ENCODE data around the gene EMID1.

Gene EMID1

GRCh38 chr22:29206372-29207242, 911 bp downstream of the EMID1 start:
- H3K27ac ChIP-seq (ENCODE audit: low read depth, low read length): no peak overlapping the region

GRCh38 chr22:29207243-29207550, 1.5 kb downstream of the EMID1 start:
- Histone ChIP-seq H3K9ac (ENCODE audit: low read length) (no peak overlapping the region), H3K4me3 (ENCODE audit: low read depth in 1 of 2, low read length in 2 of 2) (no peak overlapping the region), H3K4me1 (ENCODE audit: insufficient read depth, low read length) (peaks cover 9% of the 10 kb centered on the region), H3K9me3 (ENCODE audit: low read length) (no peaks in the 10 kb centered on the region), H3K27ac (ENCODE audit: low read depth, low read length) (no peak overlapping the region), H3K36me3 (ENCODE audit: insufficient read depth, low read length) (no peaks in the 10 kb centered on the region), H3K27me3 (ENCODE audit: control insufficient read depth in 1 of 2, insufficient read depth in 2 of 2, low read length in 2 of 2) (no peaks in the 10 kb centered on the region)

More at GRCh38 chr22:29206372-29207242, 911 bp downstream of the EMID1 start:
- peak overlapping the region; percentile 61 to 65 for H3K4me3 ChIP-seq (ENCODE audit: low read depth in 1 of 2, low read length in 2 of 2)
- no peaks in the 10 kb centered on the region for H3K27me3 ChIP-seq (ENCODE audit: control insufficient read depth in 1 of 2, insufficient read depth in 2 of 2, low read length in 2 of 2)
- H3K9me3 ChIP-seq (ENCODE audit: low read length): no peaks in the 10 kb centered on the region
- no peak overlapping the region for H3K9ac ChIP-seq (ENCODE audit: low read length)
- peaks cover 9% of the 10 kb centered on the region for H3K4me1 ChIP-seq (ENCODE audit: insufficient read depth, low read length)
- H3K36me3 ChIP-seq (ENCODE audit: insufficient read depth, low read length): no peaks in the 10 kb centered on the region

GRCh38 chr22:29207562-29208501, 2.1 kb downstream of the EMID1 start:
- no peak overlapping the region for H3K27ac ChIP-seq (ENCODE audit: low read depth, low read length)

GRCh38 chr22:29208502-29208862, 2.8 kb downstream of the EMID1 start:
- Histone ChIP-seq H3K9ac (ENCODE audit: low read length) (no peak overlapping the region), H3K27me3 (ENCODE audit: control insufficient read depth in 1 of 2, insufficient read depth in 2 of 2, low read length in 2 of 2) (no peaks in the 10 kb centered on the region), H3K4me3 (ENCODE audit: low read depth in 1 of 2, low read length in 2 of 2) (no peak overlapping the region), H3K4me1 (ENCODE audit: insufficient read depth, low read length) (peaks cover 9% of the 10 kb centered on the region), H3K9me3 (ENCODE audit: low read length) (no peaks in the 10 kb centered on the region), H3K27ac (ENCODE audit: low read depth, low read length) (no peak overlapping the region), H3K36me3 (ENCODE audit: insufficient read depth, low read length) (no peaks in the 10 kb centered on the region)

More at GRCh38 chr22:29207562-29208501, 2.1 kb downstream of the EMID1 start:
- Histone ChIP-seq H3K36me3 (ENCODE audit: insufficient read depth, low read length) (no peaks in the 10 kb centered on the region), H3K27me3 (ENCODE audit: control insufficient read depth in 1 of 2, insufficient read depth in 2 of 2, low read length in 2 of 2) (no peaks in the 10 kb centered on the region), H3K4me1 (ENCODE audit: insufficient read depth, low read length) (peaks cover 9% of the 10 kb centered on the region), H3K9ac (ENCODE audit: low read length) (no peak overlapping the region), H3K4me3 (ENCODE audit: low read depth in 1 of 2, low read length in 2 of 2) (no peak overlapping the region), H3K9me3 (ENCODE audit: low read length) (no peaks in the 10 kb centered on the region)

- Histone ChIP-seq H3K36me3 (ENCODE audit: insufficient read depth, low read length) (no peaks in the 10 kb centered on the region), H3K4me3 (ENCODE audit: low read depth in 1 of 2, low read length in 2 of 2) (no peak overlapping the region)
Measured at GRCh38 chr22:29208879-29209623, 3.4 kb downstream of the EMID1 start.

GRCh38 chr22:29209624-29209929, 3.9 kb downstream of the EMID1 start:
- H3K9ac ChIP-seq (ENCODE audit: low read length): no peak overlapping the region
- no peaks in the 10 kb centered on the region for H3K9me3 ChIP-seq (ENCODE audit: low read length)
- H3K27ac ChIP-seq (ENCODE audit: low read depth, low read length): no peak overlapping the region
- H3K4me3 ChIP-seq (ENCODE audit: low read depth in 1 of 2, low read length in 2 of 2): no peak overlapping the region
- H3K36me3 ChIP-seq (ENCODE audit: insufficient read depth, low read length): no peaks in the 10 kb centered on the region
- H3K4me1 ChIP-seq (ENCODE audit: insufficient read depth, low read length): peaks cover 9% of the 10 kb centered on the region
- H3K27me3 ChIP-seq (ENCODE audit: control insufficient read depth in 1 of 2, insufficient read depth in 2 of 2, low read length in 2 of 2): no peaks in the 10 kb centered on the region

More at GRCh38 chr22:29208879-29209623, 3.4 kb downstream of the EMID1 start:
- Histone ChIP-seq H3K9me3 (ENCODE audit: low read length) (no peaks in the 10 kb centered on the region), H3K4me1 (ENCODE audit: insufficient read depth, low read length) (peaks cover 9% of the 10 kb centered on the region), H3K9ac (ENCODE audit: low read length) (no peak overlapping the region), H3K27me3 (ENCODE audit: control insufficient read depth in 1 of 2, insufficient read depth in 2 of 2, low read length in 2 of 2) (no peaks in the 10 kb centered on the region), H3K27ac (ENCODE audit: low read depth, low read length) (no peak overlapping the region)

GRCh38 chr22:29211066-29211465, 5.4 kb downstream of the EMID1 start:
- no peaks in the 10 kb centered on the region for H3K27me3 ChIP-seq (ENCODE audit: control insufficient read depth in 1 of 2, insufficient read depth in 2 of 2, low read length in 2 of 2)
- no peak overlapping the region for H3K9ac ChIP-seq (ENCODE audit: low read length)
- H3K4me1 ChIP-seq (ENCODE audit: insufficient read depth, low read length): peaks cover 5% of the 10 kb centered on the region
- no peak overlapping the region for H3K27ac ChIP-seq (ENCODE audit: low read depth, low read length)
- no peaks in the 10 kb centered on the region for H3K36me3 ChIP-seq (ENCODE audit: insufficient read depth, low read length)
- H3K4me3 ChIP-seq (ENCODE audit: low read depth in 1 of 2, low read length in 2 of 2): no peak overlapping the region
- no peaks in the 10 kb centered on the region for H3K9me3 ChIP-seq (ENCODE audit: low read length)

- Histone ChIP-seq H3K4me3 (ENCODE audit: low read depth in 1 of 2, low read length in 2 of 2) (no peak overlapping the region), H3K36me3 (ENCODE audit: insufficient read depth, low read length) (no peaks in the 10 kb centered on the region), H3K27me3 (ENCODE audit: control insufficient read depth in 1 of 2, insufficient read depth in 2 of 2, low read length in 2 of 2) (no peaks in the 10 kb centered on the region), H3K27ac (ENCODE audit: low read depth, low read length) (no peak overlapping the region), H3K9ac (ENCODE audit: low read length) (no peak overlapping the region), H3K9me3 (ENCODE audit: low read length) (no peaks in the 10 kb centered on the region), H3K4me1 (ENCODE audit: insufficient read depth, low read length) (peaks cover 1% of the 10 kb centered on the region)
Measured at GRCh38 chr22:29211466-29211865, 5.8 kb downstream of the EMID1 start.

- no peaks in the 10 kb centered on the region for H3K9me3 ChIP-seq (ENCODE audit: low read length)
- no peak overlapping the region for H3K27ac ChIP-seq (ENCODE audit: low read depth, low read length)
- no peaks in the 10 kb centered on the region for H3K36me3 ChIP-seq (ENCODE audit: insufficient read depth, low read length)
- H3K4me1 ChIP-seq (ENCODE audit: insufficient read depth, low read length): no peaks in the 10 kb centered on the region
- no peak overlapping the region for H3K4me3 ChIP-seq (ENCODE audit: low read depth in 1 of 2, low read length in 2 of 2)
- no peaks in the 10 kb centered on the region for H3K27me3 ChIP-seq (ENCODE audit: control insufficient read depth in 1 of 2, insufficient read depth in 2 of 2, low read length in 2 of 2)
- no peak overlapping the region for H3K9ac ChIP-seq (ENCODE audit: low read length)
Measured at GRCh38 chr22:29212743-29213142, 7.0 kb downstream of the EMID1 start.

- Histone ChIP-seq H3K4me1 (ENCODE audit: insufficient read depth, low read length) (no peaks in the 10 kb centered on the region), H3K27ac (ENCODE audit: low read depth, low read length) (no peak overlapping the region), H3K4me3 (ENCODE audit: low read depth in 1 of 2, low read length in 2 of 2) (no peak overlapping the region), H3K27me3 (ENCODE audit: control insufficient read depth in 1 of 2, insufficient read depth in 2 of 2, low read length in 2 of 2) (no peaks in the 10 kb centered on the region), H3K9ac (ENCODE audit: low read length) (no peak overlapping the region), H3K9me3 (ENCODE audit: low read length) (no peaks in the 10 kb centered on the region), H3K36me3 (ENCODE audit: insufficient read depth, low read length) (no peaks in the 10 kb centered on the region)
Measured at GRCh38 chr22:29213493-29213892, 7.8 kb downstream of the EMID1 start.

GRCh38 chr22:29214232-29214631, 8.5 kb downstream of the EMID1 start:
- Histone ChIP-seq H3K36me3 (ENCODE audit: insufficient read depth, low read length) (no peaks in the 10 kb centered on the region), H3K9me3 (ENCODE audit: low read length) (no peaks in the 10 kb centered on the region), H3K27ac (ENCODE audit: low read depth, low read length) (no peak overlapping the region), H3K4me3 (ENCODE audit: low read depth in 1 of 2, low read length in 2 of 2) (no peak overlapping the region), H3K4me1 (ENCODE audit: insufficient read depth, low read length) (no peaks in the 10 kb centered on the region), H3K27me3 (ENCODE audit: control insufficient read depth in 1 of 2, insufficient read depth in 2 of 2, low read length in 2 of 2) (no peaks in the 10 kb centered on the region), H3K9ac (ENCODE audit: low read length) (no peak overlapping the region)
